OCI-LY1 (cell line): ENCODE results near the gene TMEM140.

Experiments used
- EZH2 ChIP-seq: fragments of 200-600 bp; sonication (generic), shearing (Covaris generic); IDR thresholded peaks from 2 replicates; pipeline ENCODE4 v1.8.0; 2017; ENCODE audit warnings: borderline replicate concordance, mixed run types, mild to moderate bottlenecking, antibody characterized with exemption, low read length, moderate library complexity, mixed read lengths
- TF ChIP-seq, protein P1 (sequence below): fragments of 200-600 bp; sonication (generic), shearing (Covaris generic); IDR thresholded peaks from 2 replicates; pipeline ENCODE4 v1.5.1; 2017; ENCODE audit warnings: mild to moderate bottlenecking, antibody characterized with exemption, low read length, moderate library complexity, mixed read lengths

- TF ChIP-seq, protein P1, sequence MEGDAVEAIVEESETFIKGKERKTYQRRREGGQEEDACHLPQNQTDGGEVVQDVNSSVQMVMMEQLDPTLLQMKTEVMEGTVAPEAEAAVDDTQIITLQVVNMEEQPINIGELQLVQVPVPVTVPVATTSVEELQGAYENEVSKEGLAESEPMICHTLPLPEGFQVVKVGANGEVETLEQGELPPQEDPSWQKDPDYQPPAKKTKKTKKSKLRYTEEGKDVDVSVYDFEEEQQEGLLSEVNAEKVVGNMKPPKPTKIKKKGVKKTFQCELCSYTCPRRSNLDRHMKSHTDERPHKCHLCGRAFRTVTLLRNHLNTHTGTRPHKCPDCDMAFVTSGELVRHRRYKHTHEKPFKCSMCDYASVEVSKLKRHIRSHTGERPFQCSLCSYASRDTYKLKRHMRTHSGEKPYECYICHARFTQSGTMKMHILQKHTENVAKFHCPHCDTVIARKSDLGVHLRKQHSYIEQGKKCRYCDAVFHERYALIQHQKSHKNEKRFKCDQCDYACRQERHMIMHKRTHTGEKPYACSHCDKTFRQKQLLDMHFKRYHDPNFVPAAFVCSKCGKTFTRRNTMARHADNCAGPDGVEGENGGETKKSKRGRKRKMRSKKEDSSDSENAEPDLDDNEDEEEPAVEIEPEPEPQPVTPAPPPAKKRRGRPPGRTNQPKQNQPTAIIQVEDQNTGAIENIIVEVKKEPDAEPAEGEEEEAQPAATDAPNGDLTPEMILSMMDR = no peak
- TF ChIP-seq EZH2 = no peak
Observed at GRCh38 chr7:135208102-135208793, 60.4 kb downstream of the TMEM140 start.
